SHP77 treated with DMSO at 0.1 percent for 48 hours (cell line): Measurements from ENCODE around the gene ZNF740.

Experiments
- DNase-seq: peaks from one replicate; lab custom pipeline; 2025; lab: John Stamatoyannopoulos, UW

The ZNF740 gene

GRCh38 chr12:53227836-53228235, 47.3 kb downstream of the ZNF740 start:
- no peak for DNase-seq

- DNase-seq: no peak
Observed at GRCh38 chr12:53229454-53229853, 48.9 kb downstream of the ZNF740 start.

GRCh38 chr12:53230108-53230845, 49.8 kb downstream of the ZNF740 start:
- DNase-seq: no peak

GRCh38 chr12:53231671-53231920, 51.1 kb downstream of the ZNF740 start:
- no peak for DNase-seq

- no peak for DNase-seq
Observed at GRCh38 chr12:53231921-53232645, 51.6 kb downstream of the ZNF740 start, which contains the start of gene RARG. Gene RARG (minus strand): TSS chr12:53232209. CDS start chr12:53227545, 4,664 bp downstream.

- DNase-seq: no peak
Observed at GRCh38 chr12:53232646-53233461, 52.3 kb downstream of the ZNF740 start.

- no peak for DNase-seq
Observed at GRCh38 chr12:53233671-53234121, 53.2 kb downstream of the ZNF740 start.

- no peak for DNase-seq
Observed at GRCh38 chr12:53234271-53234914, 53.9 kb downstream of the ZNF740 start.

GRCh38 chr12:53235164-53235563, 54.6 kb downstream of the ZNF740 start:
- DNase-seq: no peak

GRCh38 chr12:53235742-53236442, 55.4 kb downstream of the ZNF740 start:
- no peak for DNase-seq

GRCh38 chr12:53236443-53237111, 56.1 kb downstream of the ZNF740 start:
- no peak for DNase-seq

- no peak for DNase-seq
Observed at GRCh38 chr12:53239643-53240258, 59.2 kb downstream of the ZNF740 start.

- no peak for DNase-seq
Observed at GRCh38 chr12:53241623-53242412, 61.3 kb downstream of the ZNF740 start.

- no peak for DNase-seq
Observed at GRCh38 chr12:53244337-53244736, 63.8 kb downstream of the ZNF740 start.
